Measurements from ENCODE around the gene ZNF30. TPM values are rescaled to one million over a fixed set of nuclear protein-coding genes. Genes with fewer than 3 reads are reported as not detected.

ZNF30 gene
- total RNA-seq, 5 donors from 2014 or later (not counting 1 experiment from before 2014, with no cell fraction given) = 3.2 to 10.5 (median 8.7) TPM

DNA sequence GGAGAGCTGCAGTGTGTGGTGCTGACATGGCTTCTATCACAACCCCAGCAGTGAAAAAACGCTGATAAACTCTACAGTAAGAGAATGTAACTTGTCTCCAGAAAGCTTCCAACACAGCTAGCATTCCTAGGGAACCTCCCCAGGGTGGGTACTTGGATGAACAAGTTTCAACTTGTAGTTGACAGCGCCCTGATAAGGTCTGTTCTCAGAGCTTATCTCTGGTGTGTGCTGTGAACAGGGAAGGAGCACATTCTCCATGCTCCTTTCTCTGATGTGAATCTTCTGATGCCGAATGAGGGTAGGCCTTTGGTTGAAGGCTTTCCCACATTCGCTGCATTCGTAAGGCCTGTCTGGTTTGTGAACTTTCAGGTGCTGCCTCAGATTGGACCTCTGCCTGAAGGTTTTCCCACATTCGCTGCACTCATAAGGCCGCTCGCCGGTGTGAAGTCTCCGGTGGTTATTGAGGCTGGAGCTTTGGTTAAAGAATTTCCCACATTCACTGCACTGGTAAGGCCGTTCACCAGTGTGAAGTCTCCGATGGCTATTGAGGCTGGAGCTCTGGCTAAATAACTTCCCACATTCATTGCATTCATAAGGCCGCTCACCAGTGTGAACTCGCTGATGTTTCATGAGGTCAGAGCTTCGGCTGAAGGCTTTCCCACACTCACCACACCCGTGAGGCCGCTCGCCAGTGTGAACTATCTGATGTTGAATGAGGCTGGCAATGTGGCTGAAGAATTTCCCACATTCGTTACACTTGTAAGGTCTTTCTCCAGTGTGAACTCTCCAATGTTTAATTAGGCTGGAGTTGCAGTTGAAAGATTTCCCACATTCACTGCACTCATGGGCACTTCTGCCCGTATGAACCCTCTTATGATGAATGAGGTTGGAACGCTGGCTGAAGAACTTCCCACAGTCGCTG lies 31.4 kb downstream of the ZNF30 start:
- Mint-ChIP-seq H3K9me3 (peaks cover 36 to 78% (median 59%) of the 10 kb centered on the region in 3 donors), H3K4me3 (no peak overlapping the region), H3K27me3 (no peaks in the 10 kb centered on the region), H3K27ac (no peak overlapping the region), H3K36me3 (peaks cover 92% of the 10 kb centered on the region), H3K4me1 (peaks cover 21 to 27% (median 22%) of the 10 kb centered on the region in 3 donors)
- no peak overlapping the region for H3K27ac ChIP-seq (ENCODE audit: low read length)
- H3K27me3 ChIP-seq (replicated peaks in 1 of 2; ENCODE audit: control insufficient read depth in 2 of 2, extremely low read depth in 1 of 2, insufficient read depth in 2 of 2, low read length in 1 of 2) = no peaks in the 10 kb centered on the region
- DNase-seq = no peak
- H3K4me3 ChIP-seq (ENCODE audit: control insufficient read depth in 1 of 2, extremely low read depth in 1 of 2, low read length in 1 of 2) = peak overlapping the region in 1 of 2 donors; percentile 49
- ATAC-seq (replicated peaks in 1 of 4) = no peak
- H3K9me3 ChIP-seq = peaks cover 33% of the 10 kb centered on the region
- POLR2A ChIA-PET = interaction anchor here in 1 of 2 donors (0.7 kb wide), 1 partner anchor 1260 kb away, joined by 3 read pairs; no protein-coding TSS in a partner anchor
- CTCF ChIA-PET = no interaction called here
- H3K4me1 ChIP-seq (ENCODE audit: control insufficient read depth in 1 of 2, extremely low read depth in 1 of 2, insufficient read depth in 2 of 2, low read length in 2 of 2) = peaks cover 3 to 22% of the 10 kb centered on the region in 2 experiments
- peaks cover 33 to 41% of the 10 kb centered on the region in 2 donors for H3K36me3 ChIP-seq (ENCODE audit: control insufficient read depth in 2 of 2, extremely low read depth in 1 of 2, insufficient read depth in 1 of 2, low read length in 1 of 2)
- 96% methylated on average over 4 of the region's 22 CpGs for WGBS (ENCODE audit: insufficient coverage)

DNA sequence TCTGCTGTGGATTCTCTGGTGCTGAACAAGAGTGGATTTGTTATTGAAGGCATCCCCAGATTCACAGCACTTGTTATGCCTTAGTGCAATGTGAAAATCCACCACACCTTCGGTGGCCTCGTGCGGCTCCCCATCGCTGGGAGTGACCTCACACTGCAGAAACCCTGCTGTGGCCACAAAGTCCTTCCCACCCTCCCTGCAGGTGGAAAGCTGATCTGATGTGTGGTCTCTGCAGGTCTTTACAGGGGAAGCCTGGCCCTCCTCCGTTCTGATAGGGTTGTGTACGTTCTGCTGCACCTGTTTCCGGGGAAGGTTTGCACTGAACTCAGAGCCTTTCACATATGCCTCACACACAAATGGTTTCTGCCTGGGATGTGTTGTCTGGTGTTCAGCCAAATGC lies 32.3 kb downstream of the ZNF30 start:
- no peak for DNase-seq
- Mint-ChIP-seq H3K27ac (no peak overlapping the region), H3K9me3 (peaks cover 30 to 70% (median 53%) of the 10 kb centered on the region in 3 donors), H3K27me3 (no peaks in the 10 kb centered on the region), H3K4me3 (peak overlapping the region in 1 of 3 donors; percentile 13), H3K4me1 (peaks cover 24 to 30% (median 25%) of the 10 kb centered on the region in 3 donors), H3K36me3 (peaks cover 86% of the 10 kb centered on the region)
- Histone ChIP-seq H3K4me1 (ENCODE audit: control insufficient read depth in 1 of 2, extremely low read depth in 1 of 2, insufficient read depth in 2 of 2, low read length in 2 of 2) (peaks cover 3 to 26% of the 10 kb centered on the region in 2 experiments), H3K4me3 (ENCODE audit: control insufficient read depth in 1 of 2, extremely low read depth in 1 of 2, low read length in 1 of 2) (peak overlapping the region in 1 of 2 donors; percentile 56), H3K27ac (ENCODE audit: low read length) (no peak overlapping the region), H3K36me3 (ENCODE audit: control insufficient read depth in 2 of 2, extremely low read depth in 1 of 2, insufficient read depth in 1 of 2, low read length in 1 of 2) (peaks cover 33 to 41% of the 10 kb centered on the region in 2 donors), H3K9me3 (peaks cover 32% of the 10 kb centered on the region), H3K27me3 (replicated peaks in 1 of 2; ENCODE audit: control insufficient read depth in 2 of 2, extremely low read depth in 1 of 2, insufficient read depth in 2 of 2, low read length in 1 of 2) (no peaks in the 10 kb centered on the region)
- WGBS (ENCODE audit: insufficient coverage) = no CpG with 5 or more reads among the region's 7 CpGs
- ATAC-seq (replicated peaks in 1 of 4) = no peak
- POLR2A ChIA-PET = no interaction called here
- CTCF ChIA-PET = no interaction called here

DNA sequence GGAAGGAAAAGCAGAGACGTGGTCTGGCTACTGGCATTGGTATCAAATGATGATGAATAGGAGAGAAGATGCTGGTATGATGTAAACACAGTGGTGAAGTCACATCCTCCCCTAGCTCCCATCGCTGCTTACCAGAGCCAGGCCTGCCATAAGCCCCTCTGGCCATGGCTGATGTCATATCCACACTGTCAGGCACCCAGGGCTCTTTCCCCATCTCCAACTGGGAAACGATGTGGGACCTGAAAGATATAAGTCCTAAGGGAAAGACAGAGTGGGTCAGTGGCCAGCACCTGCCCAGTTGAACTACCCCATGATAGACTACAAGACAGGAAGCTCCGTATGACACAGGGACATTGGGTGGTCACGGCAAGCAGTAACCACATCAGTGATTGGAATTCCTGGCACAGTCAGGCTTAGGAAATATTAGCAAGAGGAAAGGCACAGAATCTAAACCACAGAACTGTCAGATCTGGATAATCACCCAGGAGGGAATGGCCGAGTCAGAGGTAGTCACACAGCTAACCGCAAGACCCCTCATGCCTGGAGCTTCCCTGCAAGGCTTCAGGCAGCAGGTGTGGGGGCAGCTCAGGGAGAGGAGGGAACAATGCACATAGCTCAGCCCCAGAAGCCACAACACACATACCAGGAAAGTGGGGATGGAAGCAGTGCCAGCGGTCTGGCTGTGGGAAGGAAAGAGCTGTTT lies 33.6 kb downstream of the ZNF30 start:
- DNase-seq = no peak

DNA sequence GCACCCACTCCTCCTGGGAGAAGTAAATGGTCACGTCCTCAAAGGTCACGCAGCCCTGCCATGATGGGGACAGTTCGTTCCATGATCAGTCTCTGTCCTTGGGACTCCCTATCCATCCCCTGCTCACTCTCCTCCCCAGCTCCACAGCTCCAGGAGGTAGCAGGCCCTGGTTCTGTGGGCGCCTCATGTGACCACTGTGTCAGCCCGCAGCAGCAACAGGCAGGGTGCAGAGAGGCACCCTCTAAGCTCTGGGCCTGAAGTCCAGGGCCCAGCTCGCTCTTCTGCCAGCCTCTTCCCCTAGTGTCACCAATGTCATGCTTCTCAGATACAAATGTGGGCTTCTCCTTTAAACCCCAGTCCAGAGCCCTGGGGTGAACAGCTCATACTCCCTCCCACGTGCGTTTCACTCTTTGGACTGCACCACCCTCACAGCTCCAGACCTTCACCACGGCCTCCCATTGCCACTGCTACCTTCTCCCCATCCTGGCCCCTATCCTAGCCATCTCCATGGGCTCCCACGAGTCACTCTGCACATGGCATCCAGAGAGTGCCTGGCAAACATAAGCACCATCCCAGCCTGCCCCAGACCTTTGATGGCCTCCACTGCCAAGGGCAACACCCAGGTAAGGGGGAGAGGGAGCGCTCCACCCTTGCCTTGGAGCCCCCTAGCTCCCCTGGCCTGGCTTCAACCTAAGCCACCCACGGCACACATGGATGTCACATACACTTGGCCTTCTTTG lies 34.4 kb downstream of the ZNF30 start:
- POLR2A ChIA-PET = no interaction called here
- DNase-seq = no peak
- peak overlapping the region; percentile 93 to 97 (median 95) for H3K4me3 Mint-ChIP-seq
- H3K27me3 ChIP-seq (replicated peaks in 1 of 2; ENCODE audit: control insufficient read depth in 2 of 2, extremely low read depth in 1 of 2, insufficient read depth in 2 of 2, low read length in 1 of 2) = no peaks in the 10 kb centered on the region
- peaks cover 24 to 34% (median 26%) of the 10 kb centered on the region in 3 donors for H3K4me1 Mint-ChIP-seq
- CTCF ChIA-PET = interaction anchor here in 1 of 2 donors (0.6 kb wide), 1 partner anchor 1219 kb away, joined by 3 read pairs; no protein-coding TSS in a partner anchor
- peaks cover 24 to 62% (median 42%) of the 10 kb centered on the region in 3 donors for H3K9me3 Mint-ChIP-seq
- H3K4me1 ChIP-seq (ENCODE audit: control insufficient read depth in 1 of 2, extremely low read depth in 1 of 2, insufficient read depth in 2 of 2, low read length in 2 of 2) = peaks cover 3 to 31% of the 10 kb centered on the region in 2 experiments
- peak overlapping the region in 1 of 2 donors; percentile 40 for H3K4me3 ChIP-seq (ENCODE audit: control insufficient read depth in 1 of 2, extremely low read depth in 1 of 2, low read length in 1 of 2)
- H3K27ac ChIP-seq (ENCODE audit: low read length) = peak overlapping the region; percentile 72
- peak overlapping the region; percentile 95 for H3K27ac Mint-ChIP-seq
- no peak for ATAC-seq (replicated peaks in 1 of 4)
- H3K36me3 Mint-ChIP-seq = peaks cover 73% of the 10 kb centered on the region
- H3K9me3 ChIP-seq = peaks cover 21% of the 10 kb centered on the region
- WGBS (ENCODE audit: insufficient coverage) = 98% methylated on average over 10 of the region's 12 CpGs
- H3K36me3 ChIP-seq (ENCODE audit: control insufficient read depth in 2 of 2, extremely low read depth in 1 of 2, insufficient read depth in 1 of 2, low read length in 1 of 2) = peaks cover 33 to 41% of the 10 kb centered on the region in 2 donors
- no peaks in the 10 kb centered on the region for H3K27me3 Mint-ChIP-seq

More for the DNA sequence above, 33.6 kb downstream of the ZNF30 start:
- ChIA-PET POLR2A (no interaction called here), CTCF (no interaction called here)
- ATAC-seq (replicated peaks in 1 of 4) = no peak
- Mint-ChIP-seq H3K27me3 (no peaks in the 10 kb centered on the region), H3K4me1 (peaks cover 24 to 34% (median 25%) of the 10 kb centered on the region in 3 donors), H3K36me3 (peaks cover 80% of the 10 kb centered on the region), H3K27ac (peak overlapping the region; percentile 41 to 63), H3K9me3 (peaks cover 26 to 64% (median 47%) of the 10 kb centered on the region in 3 donors), H3K4me3 (peak overlapping the region; percentile 26 to 60 (median 49))
- WGBS (ENCODE audit: insufficient coverage) = 100% methylated on average over 3 of the region's 8 CpGs
- H3K9me3 ChIP-seq = peaks cover 28% of the 10 kb centered on the region
- H3K27ac ChIP-seq (ENCODE audit: low read length) = no peak overlapping the region
- peaks cover 33 to 41% of the 10 kb centered on the region in 2 donors for H3K36me3 ChIP-seq (ENCODE audit: control insufficient read depth in 2 of 2, extremely low read depth in 1 of 2, insufficient read depth in 1 of 2, low read length in 1 of 2)
- peak overlapping the region in 1 of 2 donors; percentile 56 for H3K4me3 ChIP-seq (ENCODE audit: control insufficient read depth in 1 of 2, extremely low read depth in 1 of 2, low read length in 1 of 2)
- no peaks in the 10 kb centered on the region for H3K27me3 ChIP-seq (replicated peaks in 1 of 2; ENCODE audit: control insufficient read depth in 2 of 2, extremely low read depth in 1 of 2, insufficient read depth in 2 of 2, low read length in 1 of 2)
- peaks cover 3 to 31% of the 10 kb centered on the region in 2 experiments for H3K4me1 ChIP-seq (ENCODE audit: control insufficient read depth in 1 of 2, extremely low read depth in 1 of 2, insufficient read depth in 2 of 2, low read length in 2 of 2)

DNA sequence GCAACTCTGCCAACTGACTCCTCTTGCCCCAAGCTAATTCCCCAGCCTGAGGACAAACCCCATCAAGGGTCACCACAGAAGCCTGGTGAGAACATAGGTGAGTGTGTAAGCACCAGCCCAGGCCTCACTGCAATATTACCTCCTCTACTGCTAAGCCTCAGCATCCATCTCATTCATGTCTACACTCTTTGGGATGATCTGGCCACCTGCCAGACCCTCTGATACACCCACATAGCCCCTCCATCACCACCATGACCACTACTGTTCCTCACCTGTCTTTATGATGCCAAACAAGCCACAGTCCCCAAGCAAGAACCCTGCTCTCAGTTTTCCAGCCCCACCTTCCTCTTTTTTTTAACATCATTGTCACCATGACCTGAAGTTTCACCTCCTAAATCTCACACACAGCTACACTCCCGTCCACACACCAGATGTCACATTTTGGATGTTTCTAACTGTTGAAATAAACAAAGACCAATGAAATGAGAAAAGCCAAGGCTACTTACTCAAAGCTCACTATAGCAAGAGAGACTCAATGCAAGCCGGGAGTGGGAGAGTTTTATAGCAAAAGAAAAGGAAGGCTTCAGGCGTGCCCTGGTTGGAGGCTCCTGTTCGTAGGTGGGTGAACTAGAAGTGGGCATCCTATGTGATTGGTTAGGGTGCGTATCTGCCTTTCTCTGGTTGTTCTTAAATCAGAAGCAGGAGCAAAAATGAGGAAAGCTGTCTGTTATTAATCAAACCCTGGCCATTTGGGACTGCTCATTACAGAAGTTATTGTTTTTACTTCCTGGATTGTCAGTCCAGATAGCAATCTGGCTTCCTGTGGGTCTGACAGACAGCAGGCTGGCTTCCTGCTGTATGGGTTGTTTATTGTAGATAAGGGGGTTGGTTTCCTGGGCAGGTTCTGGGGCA lies 35.3 kb downstream of the ZNF30 start:
- Mint-ChIP-seq H3K4me1 (peaks cover 24 to 34% (median 26%) of the 10 kb centered on the region in 3 donors), H3K9me3 (peaks cover 20 to 55% (median 36%) of the 10 kb centered on the region in 3 donors), H3K36me3 (peaks cover 63% of the 10 kb centered on the region), H3K27ac (peak overlapping the region; percentile 95), H3K27me3 (no peaks in the 10 kb centered on the region), H3K4me3 (peak overlapping the region; percentile 93 to 97 (median 95))
- H3K36me3 ChIP-seq (ENCODE audit: control insufficient read depth in 2 of 2, extremely low read depth in 1 of 2, insufficient read depth in 1 of 2, low read length in 1 of 2) = peaks cover 33 to 41% of the 10 kb centered on the region in 2 donors
- ATAC-seq (replicated peaks in 1 of 4) (peak; percentile 25 to 68 (median 61)), DNase-seq (peak in 11 of 35 experiments; percentile 6 to 49 (median 21))
- H3K27ac ChIP-seq (ENCODE audit: low read length) = peak overlapping the region; percentile 72
- peak overlapping the region; percentile 62 to 78 for H3K4me3 ChIP-seq (ENCODE audit: control insufficient read depth in 1 of 2, extremely low read depth in 1 of 2, low read length in 1 of 2)
- WGBS (ENCODE audit: insufficient coverage) = 89% methylated on average over 3 of the region's 5 CpGs
- POLR2A ChIA-PET = interaction anchor here in 1 of 2 donors (0.6 kb wide), 1 partner anchor 37 kb away, joined by 3 read pairs; no protein-coding TSS in a partner anchor
- H3K27me3 ChIP-seq (replicated peaks in 1 of 2; ENCODE audit: control insufficient read depth in 2 of 2, extremely low read depth in 1 of 2, insufficient read depth in 2 of 2, low read length in 1 of 2) = no peaks in the 10 kb centered on the region
- H3K4me1 ChIP-seq (ENCODE audit: control insufficient read depth in 1 of 2, extremely low read depth in 1 of 2, insufficient read depth in 2 of 2, low read length in 2 of 2) = peaks cover 3 to 31% of the 10 kb centered on the region in 2 experiments
- peaks cover 20% of the 10 kb centered on the region for H3K9me3 ChIP-seq
- CTCF ChIA-PET = interaction anchor here (0.6 to 1.6 kb wide), 2 partner anchors 52 to 1218 kb away, joined by 3 to 4 read pairs; no protein-coding TSS in a partner anchor
